Suppressor macrophage (primary cell): Measurements from ENCODE around the gene AP1M2.

Experiments used
- DNase-seq, 4 experiments: peaks; one replicate each; pipeline ENCODE4 v3.0.0-alpha.2; 2020 to 2022
- total RNA-seq, 17 experiments: gene quantifications; one replicate each; lab custom pipeline; 2026; ENCODE audit warnings: mixed read lengths in 6 of 17, inconsistent platforms in 3 of 17; lab: John Stamatoyannopoulos, UW

Gene AP1M2
- total RNA-seq: 0 to 2.2 (median 0.33) reads per million in 17 experiments

GRCh38 chr19:10587022-10587838 is at the start of gene AP1M2:
Gene AP1M2 (minus strand): TSS chr19:10587312. CDS start chr19:10587231, 81 bp downstream.
- no peak for DNase-seq

GRCh38 chr19:10636304-10636972 is 49.3 kb upstream of the AP1M2 start:
- DNase-seq: no peak

GRCh38 chr19:10634963-10635362 is 47.9 kb upstream of the AP1M2 start:
- peak in 1 of 4 experiments; percentile 25 for DNase-seq

- DNase-seq: no peak
Measured at GRCh38 chr19:10634430-10634829, 47.3 kb upstream of the AP1M2 start.

- no peak for DNase-seq
Measured at GRCh38 chr19:10631874-10632273, 44.8 kb upstream of the AP1M2 start.

GRCh38 chr19:10625762-10626138 is 38.6 kb upstream of the AP1M2 start:
- DNase-seq: no peak

- no peak for DNase-seq
Measured at GRCh38 chr19:10625003-10625761, 38.1 kb upstream of the AP1M2 start, which contains the start of gene SLC44A2. Gene SLC44A2 (plus strand): TSS chr19:10625553. CDS start chr19:10625634, 81 bp downstream.

- DNase-seq: no peak
Measured at GRCh38 chr19:10624585-10624984, 37.5 kb upstream of the AP1M2 start.

GRCh38 chr19:10621966-10622365 is 34.9 kb upstream of the AP1M2 start:
- DNase-seq: no peak

- DNase-seq: no peak
Measured at GRCh38 chr19:10620786-10621185, 33.7 kb upstream of the AP1M2 start.

GRCh38 chr19:10618846-10619245 is 31.7 kb upstream of the AP1M2 start:
- DNase-seq: no peak

- no peak for DNase-seq
Measured at GRCh38 chr19:10617409-10618121, 30.5 kb upstream of the AP1M2 start.

- no peak for DNase-seq
Measured at GRCh38 chr19:10615429-10616023, 28.4 kb upstream of the AP1M2 start.

- no peak for DNase-seq
Measured at GRCh38 chr19:10612499-10613119, 25.5 kb upstream of the AP1M2 start.

GRCh38 chr19:10611907-10612306 is 24.8 kb upstream of the AP1M2 start:
- DNase-seq: no peak

GRCh38 chr19:10604460-10604980 is 17.4 kb upstream of the AP1M2 start:
- peak; percentile 18 to 64 (median 52) for DNase-seq

- DNase-seq: peak; percentile 85 to 94 (median 89)
Measured at GRCh38 chr19:10603873-10604459, 16.9 kb upstream of the AP1M2 start.

GRCh38 chr19:10603084-10603872 is 16.2 kb upstream of the AP1M2 start:
- DNase-seq: peak in 3 of 4 experiments; percentile 24 to 46 (median 39)

- DNase-seq: peak; percentile 80 to 95 (median 90)
Measured at GRCh38 chr19:10602330-10603083, 15.4 kb upstream of the AP1M2 start.
